Measurements from ENCODE around the gene DYRK1A.
A peak's percentile ranks its signal among the peaks of the same experiment; 100 is the strongest.

Gene DYRK1A

GRCh38 chr21:37563641-37564340 is 197.2 kb downstream of the DYRK1A start (continued):
- TF ChIP-seq SP2 (tag by site-specific recombination; IDR thresholded peaks at IDR 0.05) = peak; percentile 84
- TF ChIP-seq ATF2 (tag by site-specific recombination; IDR thresholded peaks at IDR 0.05; ENCODE audit: low read depth) = no peak
- no peak for TF ChIP-seq ZNF132 (tag by site-specific recombination; IDR thresholded peaks at IDR 0.05; ENCODE audit: borderline replicate concordance)
- TF ChIP-seq ZNF148 (tag by site-specific recombination; IDR thresholded peaks at IDR 0.05; ENCODE audit: borderline replicate concordance) = no peak
- peak; percentile 59 for TF ChIP-seq ZBTB8A (tag by site-specific recombination; IDR thresholded peaks at IDR 0.05)
- TF ChIP-seq OVOL3 (tag by site-specific recombination; IDR thresholded peaks at IDR 0.05) = no peak; the same call in 1 of the 2 replicates
- no peak for TF ChIP-seq REST (tag by site-specific recombination; IDR thresholded peaks at IDR 0.05)

GRCh38 chr21:37564341-37564923 is 197.9 kb downstream of the DYRK1A start:
- no peaks in the 10 kb centered on the region; the same call in 1 of the 2 replicates for H3K4me1 ChIP-seq (ENCODE audit: control insufficient read depth, insufficient read depth, low read length)
- POLR2A ChIA-PET = interaction anchor here (0.5 to 2.1 kb wide), 28 partner anchors 8 to 1784 kb away, joined by 3 to 23 read pairs (median 4); partner anchors contain the start of genes DYRK1A and VPS26C
- H3K9me3 ChIP-seq (ENCODE audit: control insufficient read depth, insufficient read depth, low read depth, low read length) = no peaks in the 10 kb centered on the region
- H3K4me3 ChIP-seq (ENCODE audit: low read depth, low read length) = peak overlapping the region; percentile 46
- H3K27ac ChIP-seq (ENCODE audit: extremely low read depth, low read depth, low read length) = peak overlapping the region; percentile 67
- H3K36me3 ChIP-seq (ENCODE audit: control insufficient read depth in 2 of 2, insufficient read depth in 1 of 2, low read length in 2 of 2) = no peaks in the 10 kb centered on the region
- CTCF ChIA-PET = interaction anchor here (0.6 to 1.8 kb wide), 13 partner anchors 9 to 792 kb away, joined by 3 to 7 read pairs (median 4); no protein-coding TSS in a partner anchor
- TF ChIP-seq ZBTB26 (tag by site-specific recombination; optimal IDR thresholded peaks at IDR 0.05) = no peak
- TF ChIP-seq ZNF140 (tag by site-specific recombination; IDR thresholded peaks at IDR 0.05) = no peak
- TF ChIP-seq ELK4 (IDR thresholded peaks at IDR 0.05; ENCODE audit: borderline replicate concordance, low read depth, low read length) = no peak
- no peak for TF ChIP-seq ZNF510 (tag by site-specific recombination; IDR thresholded peaks at IDR 0.05; ENCODE audit: insufficient replicate concordance)
- TF ChIP-seq TCF7L2 (IDR thresholded peaks at IDR 0.05; ENCODE audit: borderline replicate concordance, low read depth, low read length) = no peak
- no peak for TF ChIP-seq PBX3 (CRISPR knock-in tag; IDR thresholded peaks at IDR 0.05)
- peak; percentile 5 for TF ChIP-seq ZNF76 (tag by site-specific recombination; IDR thresholded peaks at IDR 0.05; ENCODE audit: borderline replicate concordance, low read depth)
- TF ChIP-seq KLF9 (tag by site-specific recombination; IDR thresholded peaks at IDR 0.05; ENCODE audit: low read depth) = no peak
- TF ChIP-seq ZBTB7A (tag by site-specific recombination; IDR thresholded peaks at IDR 0.05; ENCODE audit: low read depth) = no peak
- peak; percentile 80 for TF ChIP-seq ZBTB20 (tag by site-specific recombination; IDR thresholded peaks at IDR 0.05)
- TF ChIP-seq ZNF169 (tag by site-specific recombination; IDR thresholded peaks at IDR 0.05) = no peak
- no peak for TF ChIP-seq ZFP69B (tag by site-specific recombination; IDR thresholded peaks at IDR 0.05)
- no peak for TF ChIP-seq REST (tag by site-specific recombination; IDR thresholded peaks at IDR 0.05)

Measured in HEK293 (cell line).